Spleen (tissue), 11 donors: ENCODE results near the gene SNRNP25. TPM values are rescaled to one million over a fixed set of nuclear protein-coding genes. Genes with fewer than 3 reads are reported as not detected.

ENCODE experiments used
- DNase-seq: peaks from one replicate; pipeline ENCODE4 v3.0.0-alpha.2; 2020
- H3K27ac ChIP-seq, 8 donors: fragments of 200-600 bp; sonication (generic) in 7 of 8; 1 replicate in 4 of 8; 2 replicates in 4 of 8; pipeline versions ENCODE4 v1.5.0 to v1.8.0; 2016 to 2021; ENCODE audit warnings: inconsistent platforms in 4 of 8, mild to moderate bottlenecking in 4 of 8, moderate library complexity in 1 of 8
- H3K27me3 ChIP-seq, 7 donors: fragments of 200-600 bp; sonication (generic) in 6 of 7; replicated peaks in 1 of 7; 1 replicate in 4 of 7; 2 replicates in 3 of 7; pipeline versions ENCODE4 v1.5.0 to v1.8.0; 2016 to 2021; ENCODE audit warnings: inconsistent platforms in 3 of 7, mild to moderate bottlenecking in 1 of 7
- H3K36me3 ChIP-seq, 6 donors: fragments of 200-600 bp; sonication (generic) in 5 of 6; 1 replicate in 4 of 6; 2 replicates in 2 of 6; pipeline versions ENCODE4 v1.5.0 to v1.8.0; 2016 to 2021; ENCODE audit warnings: inconsistent platforms in 2 of 6
- H3K4me1 ChIP-seq, 6 donors: fragments of 200-600 bp; sonication (generic) in 5 of 6; 1 replicate in 3 of 6; 2 replicates in 3 of 6; pipeline versions ENCODE4 v1.5.0 to v1.8.0; 2016 to 2021; ENCODE audit warnings: inconsistent platforms in 3 of 6
- H3K4me3 ChIP-seq, 8 donors: fragments of 200-600 bp; sonication (generic) in 7 of 8; 1 replicate in 4 of 8; 2 replicates in 4 of 8; pipeline versions ENCODE4 v1.5.0 to v1.8.0; 2016 to 2021; ENCODE audit warnings: inconsistent platforms in 4 of 8, mild to moderate bottlenecking in 4 of 8, moderate library complexity in 2 of 8
- H3K9me3 ChIP-seq, 8 donors: fragments of 200-600 bp; sonication (generic) in 7 of 8; 1 replicate in 4 of 8; 2 replicates in 4 of 8; pipeline versions ENCODE4 v1.5.0 to v1.8.0; 2016 to 2021; ENCODE audit warnings: inconsistent platforms in 4 of 8
- POLR2A ChIP-seq, 3 donors: fragments of 450-650 bp; IDR thresholded peaks; one replicate each; pipeline ENCODE4 v1.5.1; 2017; ENCODE audit warnings: antibody characterized with exemption in 3 of 3, mild to moderate bottlenecking in 1 of 3
- POLR2AphosphoS5 ChIP-seq, 3 donors: sonication (generic); formaldehyde crosslinking; IDR thresholded peaks; one replicate each; pipeline ENCODE4 v1.5.1; 2017; ENCODE audit warnings: antibody characterized with exemption in 3 of 3
- WGBS, 5 donors: extraction: QIAGEN DNeasy Blood & Tissue Kit in 3 of 5; methylation state at CpG; one replicate each; pipeline versions ENCODE4 v1.1.5 to v1.1.7; 2013 to 2018; 5-methylcytosine and 5-hydroxymethylcytosine counted together
- intact Hi-C: fragments of 100-400 bp; cut with DNase I; formaldehyde crosslinking; loops from one replicate; pipeline ENCODE4 v1.15.0; 2023; ENCODE audit warnings: low total_unique reads
- polyA plus RNA-seq, 3 donors: library from polyadenylated mRNA; stranded (reverse); fragments of 200-250 nt; gene quantifications; one replicate each; pipeline ENCODE4 v1.2.1, GENCODE V29; 2013
- total RNA-seq, 7 donors: library from RNA; depleted of rRNA in 3 of 7; stranded (reverse); fragments of >200 nt in 3 of 7; fragmentation: NEBNext Ultra II Directional in 4 of 7; extraction: Animal tissue kit (Norgen Biotek cat#: 25700) in 4 of 7; gene quantifications; one replicate each; pipeline versions ENCODE4 v1.1.0 to v1.2.1, GENCODE V29; 2016 to 2021
- TF ChIP-seq, protein P1 (sequence below), 11 experiments: fragments of 200-600 bp in 7 of 11; fragments of 450-650 bp in 4 of 11; sonication (generic) in 4 of 11; IDR thresholded peaks in 8 of 11; conservative IDR thresholded peaks in 3 of 11; 1 replicate in 7 of 11; 2 replicates in 4 of 11; pipeline versions ENCODE4 v1.4.0 to v1.8.0; 2016 to 2021; ENCODE audit warnings: antibody characterized with exemption in 11 of 11, inconsistent platforms in 4 of 11, mild to moderate bottlenecking in 1 of 11
- donor health status: healthy with polysubstance abuse.
- donor health status: DM: no; HTN: no; CAD: no; lungs with moderate emphysema.
- donor health status: DM: no; HTN: no; CAD: no.
- donor health status: Bipolar disorder and iron deficiency.
- donor health status: healthy.
- donor health status: DM: no; HTN: no; CAD: no.
- donor health status: DM: yes; HTN: yes; CAD: no.

The SNRNP25 gene
- total and polyA plus RNA-seq, 10 donors, result 13.6 to 48.1 (median 21.3) TPM

DNA sequence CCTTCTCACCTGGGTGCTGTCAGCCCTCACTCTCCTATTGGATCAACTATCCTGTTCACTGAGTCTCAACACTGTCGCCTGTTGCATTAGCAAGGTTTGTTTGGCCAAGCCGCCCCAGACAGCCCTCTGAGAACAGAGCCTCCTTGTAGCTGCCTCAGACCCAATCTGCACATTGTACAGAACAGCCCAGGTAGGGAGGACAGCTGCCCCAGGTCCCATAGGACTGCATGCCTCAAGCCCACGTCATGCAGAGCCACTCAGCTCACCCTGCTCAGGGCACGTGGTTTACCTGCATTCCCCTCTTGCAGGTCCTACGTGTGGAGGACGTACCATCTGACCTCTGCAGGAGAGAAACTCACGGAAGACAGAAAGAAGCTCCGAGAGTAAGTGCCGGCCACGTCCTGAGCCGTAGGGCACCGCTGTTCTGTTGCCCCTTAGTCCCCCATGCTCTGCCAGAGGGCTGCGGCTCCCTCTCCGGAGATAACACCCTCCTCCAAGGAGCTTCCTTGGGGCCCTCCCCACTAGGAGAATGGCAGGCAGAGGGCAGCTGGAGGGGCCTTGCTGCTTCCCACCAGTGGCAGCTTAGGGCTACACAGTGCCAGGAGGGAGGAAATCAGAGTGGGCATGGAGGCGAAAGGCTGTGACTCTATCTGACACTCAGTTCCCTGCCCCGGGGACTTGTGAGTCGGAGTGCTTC lies 2.8 kb downstream of the SNRNP25 start:
- Histone ChIP-seq H3K4me1 (peaks cover 11 to 36% (median 26%) of the 10 kb centered on the region in 6 donors), H3K36me3 (peaks cover 0 to 60% (median 30%) of the 10 kb centered on the region in 6 donors), H3K27ac (no peak overlapping the region), H3K27me3 (no peaks in the 10 kb centered on the region), H3K9me3 (no peaks in the 10 kb centered on the region), H3K4me3 (no peak overlapping the region)
- peak; percentile 73 for DNase-seq
- TF ChIP-seq POLR2AphosphoS5 (IDR thresholded peaks at IDR 0.05) (no peak), POLR2A (IDR thresholded peaks at IDR 0.05) (no peak)
- TF ChIP-seq, protein P1, sequence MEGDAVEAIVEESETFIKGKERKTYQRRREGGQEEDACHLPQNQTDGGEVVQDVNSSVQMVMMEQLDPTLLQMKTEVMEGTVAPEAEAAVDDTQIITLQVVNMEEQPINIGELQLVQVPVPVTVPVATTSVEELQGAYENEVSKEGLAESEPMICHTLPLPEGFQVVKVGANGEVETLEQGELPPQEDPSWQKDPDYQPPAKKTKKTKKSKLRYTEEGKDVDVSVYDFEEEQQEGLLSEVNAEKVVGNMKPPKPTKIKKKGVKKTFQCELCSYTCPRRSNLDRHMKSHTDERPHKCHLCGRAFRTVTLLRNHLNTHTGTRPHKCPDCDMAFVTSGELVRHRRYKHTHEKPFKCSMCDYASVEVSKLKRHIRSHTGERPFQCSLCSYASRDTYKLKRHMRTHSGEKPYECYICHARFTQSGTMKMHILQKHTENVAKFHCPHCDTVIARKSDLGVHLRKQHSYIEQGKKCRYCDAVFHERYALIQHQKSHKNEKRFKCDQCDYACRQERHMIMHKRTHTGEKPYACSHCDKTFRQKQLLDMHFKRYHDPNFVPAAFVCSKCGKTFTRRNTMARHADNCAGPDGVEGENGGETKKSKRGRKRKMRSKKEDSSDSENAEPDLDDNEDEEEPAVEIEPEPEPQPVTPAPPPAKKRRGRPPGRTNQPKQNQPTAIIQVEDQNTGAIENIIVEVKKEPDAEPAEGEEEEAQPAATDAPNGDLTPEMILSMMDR (IDR thresholded peaks at IDR 0.05 in 8 of 11, conservative IDR thresholded peaks at IDR 0.05 in 3 of 11), result no peak
- intact Hi-C loops, result no loop called here
- 90 to 97% (median 93%) methylated on average over 14 to 17 of the region's 17 CpGs for whole genome bisulfite sequencing, 5 donors

DNA sequence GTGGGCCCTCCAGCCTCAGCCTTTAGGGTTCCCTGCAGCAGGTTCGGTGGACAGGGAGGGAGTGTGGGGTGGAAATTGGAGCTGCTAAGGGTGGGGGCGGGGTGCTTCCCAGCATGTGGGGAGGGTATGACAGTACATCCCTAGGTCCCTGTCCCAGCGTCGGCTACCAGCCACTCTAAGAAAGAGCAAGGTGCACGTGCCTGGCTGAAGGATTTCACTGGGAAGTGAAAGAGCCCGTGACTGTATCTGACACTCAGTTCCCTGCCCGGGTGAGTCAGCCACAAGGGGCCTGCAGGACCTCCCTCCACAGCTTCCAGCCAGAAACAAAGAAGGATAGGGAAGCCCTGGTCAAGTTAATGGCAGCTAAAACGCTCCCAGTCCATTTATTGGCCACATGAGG lies 4.1 kb downstream of the SNRNP25 start:
- WGBS, 5 donors, result 80 to 86% (median 83%) methylated on average over 7 to 8 of the region's 8 CpGs
- intact Hi-C loops, result no loop called here
- Histone ChIP-seq H3K36me3 (peaks cover 0 to 71% (median 30%) of the 10 kb centered on the region in 6 donors), H3K4me3 (no peak overlapping the region), H3K9me3 (no peaks in the 10 kb centered on the region), H3K4me1 (peaks cover 6 to 23% (median 15%) of the 10 kb centered on the region in 6 donors), H3K27me3 (no peaks in the 10 kb centered on the region), H3K27ac (no peak overlapping the region)
- no peak for DNase-seq
- TF ChIP-seq, protein P1 (IDR thresholded peaks at IDR 0.05 in 8 of 11, conservative IDR thresholded peaks at IDR 0.05 in 3 of 11), result no peak
- TF ChIP-seq POLR2A (IDR thresholded peaks at IDR 0.05), result no peak
- TF ChIP-seq POLR2AphosphoS5 (IDR thresholded peaks at IDR 0.05), result no peak

DNA sequence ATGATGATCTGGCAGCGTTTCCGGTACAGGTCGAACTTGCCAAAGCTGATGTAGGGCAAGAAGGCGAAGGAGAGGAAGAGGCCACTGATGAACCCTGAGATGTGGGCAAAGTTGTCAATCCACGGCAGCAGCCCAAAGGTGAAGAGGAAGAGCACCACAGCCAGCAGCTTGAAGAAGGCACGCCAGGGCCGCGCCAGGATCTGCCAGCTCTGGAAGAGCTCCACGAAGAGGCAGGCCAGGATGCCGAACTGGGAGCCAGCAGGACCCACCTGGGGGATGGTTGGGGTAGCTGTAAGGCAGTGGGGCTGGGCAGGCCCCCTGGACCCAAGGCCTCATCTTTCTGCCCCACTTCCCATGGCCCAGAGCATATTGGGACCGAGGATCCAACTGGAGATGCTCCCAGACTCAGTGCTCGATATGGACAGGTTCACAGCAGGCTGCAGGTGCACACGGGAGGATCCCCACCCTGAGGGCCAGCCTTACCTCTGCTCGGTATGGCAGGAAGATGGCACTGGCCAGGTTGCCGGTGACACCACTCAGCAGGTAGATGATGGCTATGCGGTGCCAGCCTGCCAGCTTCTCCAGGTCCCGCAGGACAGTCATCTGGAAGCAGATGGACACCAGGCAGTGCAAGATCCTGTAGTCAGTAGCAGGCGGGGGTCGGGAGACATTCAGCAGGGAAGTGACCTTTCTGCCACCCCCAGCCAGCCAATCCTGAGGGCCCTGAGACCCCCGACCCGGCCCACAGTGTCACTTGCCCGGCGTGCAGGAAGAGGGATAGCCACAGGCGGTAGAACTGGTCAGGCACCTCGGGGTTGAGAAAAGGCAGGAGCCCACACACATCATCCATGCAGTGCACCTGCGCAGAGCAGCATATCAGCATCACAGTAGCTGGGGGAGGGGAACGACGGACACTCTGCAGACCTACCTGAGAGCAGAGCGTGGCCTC lies 5.1 kb downstream of the SNRNP25 start:
- Histone ChIP-seq H3K4me3 (no peak overlapping the region), H3K27ac (no peak overlapping the region), H3K27me3 (no peaks in the 10 kb centered on the region), H3K9me3 (no peaks in the 10 kb centered on the region), H3K36me3 (peaks cover 0 to 80% (median 33%) of the 10 kb centered on the region in 6 donors), H3K4me1 (peaks cover 5 to 19% (median 12%) of the 10 kb centered on the region in 6 donors)
- peak; percentile 71 for DNase-seq
- 75 to 93% (median 87%) methylated on average over 24 to 29 of the region's 29 CpGs for WGBS, 5 donors
- TF ChIP-seq POLR2AphosphoS5 (IDR thresholded peaks at IDR 0.05), result peak in 1 of 3 donors; percentile 37
- TF ChIP-seq, protein P1 (IDR thresholded peaks at IDR 0.05 in 8 of 11, conservative IDR thresholded peaks at IDR 0.05 in 3 of 11), result no peak
- TF ChIP-seq POLR2A (IDR thresholded peaks at IDR 0.05), result no peak
- intact Hi-C loops, result no loop called here
